Measurements from ENCODE around the gene RIOK3.

DNA sequence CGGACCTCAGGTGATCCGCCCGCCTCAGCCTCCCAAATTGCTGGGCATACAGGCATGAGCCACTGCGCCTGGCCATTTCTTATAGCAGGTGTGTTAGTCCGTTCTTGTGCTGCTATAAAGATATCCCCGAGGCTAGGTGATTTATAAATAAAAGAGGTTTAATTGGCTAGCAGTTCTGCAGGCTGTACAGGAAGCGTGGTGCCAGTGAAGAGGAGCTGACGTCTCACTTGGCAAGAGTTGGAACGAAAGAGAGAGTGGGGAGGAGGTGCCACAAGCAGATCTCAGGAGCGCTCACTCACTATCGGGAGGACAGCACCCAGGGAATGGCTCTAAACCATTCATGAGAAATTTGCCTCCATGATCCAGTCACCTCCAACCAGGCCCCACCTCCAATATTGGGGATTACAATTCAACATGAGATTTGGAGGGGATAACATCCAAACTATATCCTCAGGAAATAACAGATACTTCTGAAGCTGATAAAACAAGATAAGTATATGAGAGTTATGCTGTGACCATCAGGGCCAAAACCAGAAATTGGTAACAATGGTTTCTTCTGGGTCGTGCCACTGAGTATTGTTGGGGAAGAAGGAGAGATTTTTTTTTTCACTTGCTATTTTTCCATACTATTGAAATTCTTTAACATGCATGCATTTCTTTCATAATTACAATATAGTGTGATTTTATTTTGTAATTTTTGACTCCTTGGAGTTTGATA lies 42.8 kb downstream of the RIOK3 start:
- no peak for TF ChIP-seq POLR2A (IDR thresholded peaks at IDR 0.05; ENCODE audit: borderline replicate concordance, extremely low read depth, insufficient read depth, insufficient read length)
- TF ChIP-seq, protein P1, sequence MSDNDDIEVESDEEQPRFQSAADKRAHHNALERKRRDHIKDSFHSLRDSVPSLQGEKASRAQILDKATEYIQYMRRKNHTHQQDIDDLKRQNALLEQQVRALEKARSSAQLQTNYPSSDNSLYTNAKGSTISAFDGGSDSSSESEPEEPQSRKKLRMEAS (IDR thresholded peaks at IDR 0.05), result no peak
- TF ChIP-seq CTCF (IDR thresholded peaks at IDR 0.05 in 2 of 3, conservative IDR thresholded peaks at IDR 0.05 in 1 of 3; ENCODE audit: borderline replicate concordance in 1 of 3, insufficient read depth in 1 of 3, low read depth in 2 of 3, low read length in 2 of 3), result no peak
- TF ChIP-seq RAD21 (IDR thresholded peaks at IDR 0.05; ENCODE audit: low read depth), result no peak
- TF ChIP-seq ZFX (IDR thresholded peaks at IDR 0.05), result no peak
- TF ChIP-seq FOSL1 (IDR thresholded peaks at IDR 0.05; ENCODE audit: low read depth), result no peak
- no peak for TF ChIP-seq EGR1 (IDR thresholded peaks at IDR 0.05; ENCODE audit: low read depth)
- TF ChIP-seq SP1 (IDR thresholded peaks at IDR 0.05; ENCODE audit: low read depth), result no peak
- TF ChIP-seq REST (IDR thresholded peaks at IDR 0.05; ENCODE audit: low read depth), result no peak
- no peak for TF ChIP-seq EZH2 (IDR thresholded peaks at IDR 0.05)
- TF ChIP-seq ZBTB33 (IDR thresholded peaks at IDR 0.05; ENCODE audit: extremely low read depth, insufficient replicate concordance, low read length), result no peak
- no peak for TF ChIP-seq SRF (IDR thresholded peaks at IDR 0.05; ENCODE audit: low read depth)
- TF ChIP-seq EZH2phosphoT487 (IDR thresholded peaks at IDR 0.05; ENCODE audit: borderline replicate concordance), result no peak

Measured in HCT116 (cell line).